ENCODE data around the gene HOXB1.

DNA sequence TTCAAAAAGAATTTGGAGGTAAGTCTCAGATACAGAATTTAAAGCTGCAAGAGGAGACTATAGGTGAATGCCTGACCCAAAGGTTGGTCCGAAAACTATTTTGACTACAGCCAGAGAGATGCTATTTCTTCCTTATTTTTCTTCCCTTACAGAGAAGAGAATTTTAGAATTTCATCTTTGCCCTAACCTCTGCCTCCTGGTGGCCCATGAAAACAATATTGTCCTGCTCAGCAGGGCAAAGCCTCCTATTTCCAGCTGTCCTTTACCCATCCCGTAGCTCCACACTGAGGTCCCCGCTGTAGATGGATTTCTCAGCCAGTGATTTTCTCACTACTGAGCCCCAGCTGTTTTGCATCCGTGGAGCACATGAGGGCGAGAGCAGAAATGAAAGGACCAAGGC, 24.6 kb downstream of the HOXB1 start:
- TF ChIP-seq YY1 (IDR thresholded peaks at IDR 0.05; ENCODE audit: insufficient read depth, insufficient read length) (no peak), SUZ12 (IDR thresholded peaks at IDR 0.05; ENCODE audit: extremely low read depth, insufficient read depth, insufficient read length) (no peak), ZNF274 (IDR thresholded peaks at IDR 0.05; ENCODE audit: low read depth, low read length) (no peak)

All from NT2/D1 (cell line).